Fibroblast of mammary gland (primary cell): ENCODE measurements around the gene ANKRA2.

ENCODE experiments used
- DNase-seq: peaks from one replicate; pipeline ENCODE4 v3.0.0-alpha.2; 2010; ENCODE audit warnings: low read depth
- H3K4me3 ChIP-seq: 2 replicates; pipeline ENCODE4 v1.5.1; 2011; ENCODE audit warnings: low read depth, mild to moderate bottlenecking, low read length, moderate library complexity; ENCODE audit not compliant: control insufficient read depth
- TF ChIP-seq, protein P1 (sequence below): conservative IDR thresholded peaks from 2 replicates; pipeline ENCODE4 v1.5.1; 2011; ENCODE audit warnings: low read depth, low read length, inconsistent platforms; ENCODE audit not compliant: control insufficient read depth, insufficient read depth

Gene ANKRA2

DNA sequence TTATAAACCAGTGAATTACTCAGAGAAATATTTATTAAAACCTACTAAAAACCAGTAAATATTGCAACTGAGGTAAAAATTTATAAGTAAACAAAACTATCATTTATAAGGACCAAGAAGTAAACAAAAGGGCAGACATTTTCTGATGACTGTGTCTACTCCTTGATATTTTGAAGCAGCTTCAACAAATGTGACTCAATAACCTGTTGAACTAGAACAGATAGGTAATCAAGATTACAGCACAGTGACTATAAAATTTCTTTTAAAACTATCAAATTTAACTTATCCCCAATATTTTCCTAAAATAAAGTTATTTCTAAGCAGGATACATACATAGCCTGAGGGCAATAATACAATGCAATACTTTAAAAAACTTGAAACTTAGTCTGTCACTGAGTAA is 12.8 kb downstream of the ANKRA2 start:
- no peak overlapping the region for H3K4me3 ChIP-seq
- no peak for DNase-seq
- TF ChIP-seq, protein P1, sequence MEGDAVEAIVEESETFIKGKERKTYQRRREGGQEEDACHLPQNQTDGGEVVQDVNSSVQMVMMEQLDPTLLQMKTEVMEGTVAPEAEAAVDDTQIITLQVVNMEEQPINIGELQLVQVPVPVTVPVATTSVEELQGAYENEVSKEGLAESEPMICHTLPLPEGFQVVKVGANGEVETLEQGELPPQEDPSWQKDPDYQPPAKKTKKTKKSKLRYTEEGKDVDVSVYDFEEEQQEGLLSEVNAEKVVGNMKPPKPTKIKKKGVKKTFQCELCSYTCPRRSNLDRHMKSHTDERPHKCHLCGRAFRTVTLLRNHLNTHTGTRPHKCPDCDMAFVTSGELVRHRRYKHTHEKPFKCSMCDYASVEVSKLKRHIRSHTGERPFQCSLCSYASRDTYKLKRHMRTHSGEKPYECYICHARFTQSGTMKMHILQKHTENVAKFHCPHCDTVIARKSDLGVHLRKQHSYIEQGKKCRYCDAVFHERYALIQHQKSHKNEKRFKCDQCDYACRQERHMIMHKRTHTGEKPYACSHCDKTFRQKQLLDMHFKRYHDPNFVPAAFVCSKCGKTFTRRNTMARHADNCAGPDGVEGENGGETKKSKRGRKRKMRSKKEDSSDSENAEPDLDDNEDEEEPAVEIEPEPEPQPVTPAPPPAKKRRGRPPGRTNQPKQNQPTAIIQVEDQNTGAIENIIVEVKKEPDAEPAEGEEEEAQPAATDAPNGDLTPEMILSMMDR, result no peak

GRCh38 chr5:73550016-73550415 is 15.4 kb downstream of the ANKRA2 start:
- no peak for DNase-seq
- no peak overlapping the region for H3K4me3 ChIP-seq
- TF ChIP-seq, protein P1, result no peak

DNA sequence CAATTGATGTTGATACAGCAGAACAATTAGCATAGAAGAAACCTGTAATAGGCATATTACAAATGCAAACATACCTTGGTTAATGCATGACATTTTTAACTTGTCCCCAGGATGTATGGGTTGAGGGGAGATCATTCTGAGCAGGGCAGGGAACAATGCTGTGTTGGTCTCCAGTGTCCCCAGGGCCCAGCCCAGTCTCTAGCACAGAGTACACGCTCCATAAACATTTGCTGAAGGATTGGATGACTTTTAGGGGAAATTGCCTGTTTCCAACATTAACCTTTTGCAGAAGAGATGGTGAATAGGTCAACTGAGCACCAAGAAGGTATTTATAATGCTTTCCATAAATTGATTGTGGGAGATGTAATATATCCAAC is 20.0 kb downstream of the ANKRA2 start:
- H3K4me3 ChIP-seq, result no peak overlapping the region
- DNase-seq, result no peak
- TF ChIP-seq, protein P1, result no peak

- TF ChIP-seq, protein P1, result no peak
- no peak overlapping the region for H3K4me3 ChIP-seq
- DNase-seq, result no peak
Measured at GRCh38 chr5:73544429-73545402, 20.7 kb downstream of the ANKRA2 start.

GRCh38 chr5:73542020-73542419 is 23.4 kb downstream of the ANKRA2 start:
- TF ChIP-seq, protein P1, result no peak
- no peak for DNase-seq
- H3K4me3 ChIP-seq, result no peak overlapping the region

DNA sequence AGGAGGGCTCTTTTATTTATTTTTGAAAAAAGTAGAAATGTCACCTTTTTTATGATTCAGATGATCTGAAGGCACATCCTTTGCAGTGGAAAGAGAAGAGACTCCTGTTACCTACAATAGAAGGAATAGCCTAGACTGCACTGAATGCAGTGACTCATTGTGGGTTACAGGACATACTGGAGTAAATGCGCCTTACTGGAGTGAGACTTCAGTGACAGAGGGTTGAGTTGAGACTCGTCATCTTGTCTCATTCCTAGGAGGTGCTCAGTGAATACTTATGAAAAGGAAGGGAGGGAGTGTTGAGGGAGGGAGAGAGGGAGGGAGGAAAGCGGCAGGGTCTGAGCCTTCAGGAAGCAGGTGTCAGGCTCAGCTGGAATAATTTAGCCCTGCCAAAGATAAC is 25.2 kb downstream of the ANKRA2 start:
- TF ChIP-seq, protein P1, result no peak
- peak; percentile 72 for DNase-seq
- no peak overlapping the region for H3K4me3 ChIP-seq

DNA sequence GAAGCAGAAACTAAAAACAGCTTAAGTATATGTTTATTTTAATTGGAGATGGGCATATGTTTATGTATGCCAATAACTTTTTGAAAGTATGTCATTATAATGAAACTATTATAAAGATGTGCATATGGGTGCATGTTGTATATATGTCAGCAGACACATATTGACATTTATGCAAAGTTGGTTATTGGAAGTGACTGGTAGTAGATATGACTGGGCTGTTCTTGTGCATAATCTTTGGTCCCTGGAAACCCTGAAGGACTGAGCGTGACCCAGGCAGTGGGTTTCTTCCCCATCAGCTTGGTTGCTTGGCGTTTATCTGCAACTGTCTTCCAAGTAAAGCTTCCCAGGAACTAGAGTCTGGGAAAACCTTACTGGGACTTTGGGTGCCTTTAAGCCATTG is 25.7 kb downstream of the ANKRA2 start:
- TF ChIP-seq, protein P1, result no peak
- H3K4me3 ChIP-seq, result no peak overlapping the region
- DNase-seq, result no peak
